Chondrocyte (in vitro differentiated cells): ENCODE results near the gene MEX3D. TPM values are rescaled to one million over a fixed set of nuclear protein-coding genes. Genes with fewer than 3 reads are reported as not detected.

Experiments
- DNase-seq: peaks from one replicate; pipeline ENCODE4 v3.0.0; 2021; ENCODE audit warnings: mixed read lengths, low spot score
- H3K27ac Mint-ChIP-seq: one replicate; pipeline ENCODE4 v1.8.0; 2021; ENCODE audit warnings: mild to moderate bottlenecking, moderate library complexity, mixed read lengths; ENCODE audit not compliant: unreplicated experiment
- H3K27me3 Mint-ChIP-seq: 2 replicates; pipeline ENCODE4 v1.8.0; 2021; ENCODE audit warnings: low read depth, mixed read lengths
- H3K36me3 Mint-ChIP-seq: 2 replicates; pipeline ENCODE4 v1.8.0; 2021; ENCODE audit warnings: low read depth, mixed read lengths
- H3K4me1 Mint-ChIP-seq: 2 replicates; pipeline ENCODE4 v1.8.0; 2021; ENCODE audit warnings: low read depth, mild to moderate bottlenecking, mixed read lengths
- H3K4me3 Mint-ChIP-seq: one replicate; pipeline ENCODE4 v1.8.0; 2021; ENCODE audit warnings: mild to moderate bottlenecking, moderate library complexity, mixed read lengths; ENCODE audit not compliant: unreplicated experiment
- H3K9me3 Mint-ChIP-seq: 2 replicates; pipeline ENCODE4 v1.8.0; 2021; ENCODE audit warnings: low read depth, mixed read lengths
- total RNA-seq: library from RNA; stranded (reverse); gene quantifications from 3 replicates; pipeline ENCODE4 v1.2.1, GENCODE V29; 2021
- TF ChIP-seq, protein P1 (sequence below): fragments of 200-600 bp; sonication (generic); IDR thresholded peaks from 2 replicates; pipeline ENCODE4 v1.5.0; 2021; ENCODE audit warnings: antibody characterized with exemption, mild to moderate bottlenecking, moderate library complexity

The MEX3D gene
- total RNA-seq, 1 donor from 2014 or later, result 60.1 TPM

- Mint-ChIP-seq H3K9me3 (no peaks in the 10 kb centered on the region), H3K27ac (no peak overlapping the region), H3K4me3 (peak overlapping the region; percentile 60), H3K36me3 (no peaks in the 10 kb centered on the region), H3K27me3 (no peaks in the 10 kb centered on the region), H3K4me1 (peaks cover 19% of the 10 kb centered on the region)
- DNase-seq, result no peak
- TF ChIP-seq, protein P1, sequence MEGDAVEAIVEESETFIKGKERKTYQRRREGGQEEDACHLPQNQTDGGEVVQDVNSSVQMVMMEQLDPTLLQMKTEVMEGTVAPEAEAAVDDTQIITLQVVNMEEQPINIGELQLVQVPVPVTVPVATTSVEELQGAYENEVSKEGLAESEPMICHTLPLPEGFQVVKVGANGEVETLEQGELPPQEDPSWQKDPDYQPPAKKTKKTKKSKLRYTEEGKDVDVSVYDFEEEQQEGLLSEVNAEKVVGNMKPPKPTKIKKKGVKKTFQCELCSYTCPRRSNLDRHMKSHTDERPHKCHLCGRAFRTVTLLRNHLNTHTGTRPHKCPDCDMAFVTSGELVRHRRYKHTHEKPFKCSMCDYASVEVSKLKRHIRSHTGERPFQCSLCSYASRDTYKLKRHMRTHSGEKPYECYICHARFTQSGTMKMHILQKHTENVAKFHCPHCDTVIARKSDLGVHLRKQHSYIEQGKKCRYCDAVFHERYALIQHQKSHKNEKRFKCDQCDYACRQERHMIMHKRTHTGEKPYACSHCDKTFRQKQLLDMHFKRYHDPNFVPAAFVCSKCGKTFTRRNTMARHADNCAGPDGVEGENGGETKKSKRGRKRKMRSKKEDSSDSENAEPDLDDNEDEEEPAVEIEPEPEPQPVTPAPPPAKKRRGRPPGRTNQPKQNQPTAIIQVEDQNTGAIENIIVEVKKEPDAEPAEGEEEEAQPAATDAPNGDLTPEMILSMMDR, result no peak
Observed at GRCh38 chr19:1511318-1512317, 56.5 kb downstream of the MEX3D start.

GRCh38 chr19:1510807-1511206 lies 57.3 kb downstream of the MEX3D start:
- no peaks in the 10 kb centered on the region for H3K9me3 Mint-ChIP-seq
- DNase-seq, result no peak
- H3K4me1 Mint-ChIP-seq, result peaks cover 19% of the 10 kb centered on the region
- no peak overlapping the region for H3K4me3 Mint-ChIP-seq
- H3K36me3 Mint-ChIP-seq, result no peaks in the 10 kb centered on the region
- TF ChIP-seq, protein P1, result no peak
- H3K27me3 Mint-ChIP-seq, result no peaks in the 10 kb centered on the region
- no peak overlapping the region for H3K27ac Mint-ChIP-seq

DNA sequence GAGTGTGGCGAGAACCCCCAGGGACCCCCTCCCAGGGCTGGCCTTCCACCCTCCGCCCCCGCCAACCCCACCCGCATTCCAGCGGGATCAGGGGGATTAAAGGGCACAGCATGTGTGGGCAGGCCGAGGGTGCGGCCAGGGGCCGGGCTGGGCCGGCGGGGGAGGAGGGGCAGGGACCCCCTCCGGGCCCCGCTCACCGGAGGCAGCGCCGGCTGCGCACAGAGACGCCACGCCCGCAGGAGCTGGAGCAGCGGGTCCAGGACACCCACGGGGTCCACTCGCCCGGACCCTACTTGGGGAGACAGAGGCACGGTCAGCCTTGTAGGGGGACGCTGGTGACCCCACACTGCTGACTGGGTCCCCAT lies 57.7 kb downstream of the MEX3D start:
- Mint-ChIP-seq H3K4me1 (peaks cover 19% of the 10 kb centered on the region), H3K27ac (no peak overlapping the region), H3K36me3 (no peaks in the 10 kb centered on the region), H3K27me3 (no peaks in the 10 kb centered on the region), H3K9me3 (no peaks in the 10 kb centered on the region), H3K4me3 (no peak overlapping the region)
- DNase-seq, result no peak
- TF ChIP-seq, protein P1, result no peak

- TF ChIP-seq, protein P1, result no peak
- no peaks in the 10 kb centered on the region for H3K36me3 Mint-ChIP-seq
- no peak for DNase-seq
- no peak overlapping the region for H3K4me3 Mint-ChIP-seq
- peaks cover 19% of the 10 kb centered on the region for H3K4me1 Mint-ChIP-seq
- no peaks in the 10 kb centered on the region for H3K27me3 Mint-ChIP-seq
- no peaks in the 10 kb centered on the region for H3K9me3 Mint-ChIP-seq
- H3K27ac Mint-ChIP-seq, result peak overlapping the region; percentile 51
Observed at GRCh38 chr19:1509602-1510441, 58.3 kb downstream of the MEX3D start.

- H3K4me3 Mint-ChIP-seq, result peak overlapping the region; percentile 9
- TF ChIP-seq, protein P1, result no peak
Observed at GRCh38 chr19:1508507-1508856, 59.6 kb downstream of the MEX3D start.

More at GRCh38 chr19:1508507-1508856, 59.6 kb downstream of the MEX3D start:
- DNase-seq, result no peak
- Mint-ChIP-seq H3K4me1 (peaks cover 19% of the 10 kb centered on the region), H3K27me3 (peaks cover 4% of the 10 kb centered on the region), H3K27ac (peak overlapping the region; percentile 32), H3K36me3 (no peaks in the 10 kb centered on the region), H3K9me3 (no peaks in the 10 kb centered on the region)
